Muscle of back (tissue), 11 donors: ENCODE data around the gene RPS16. TPM values are rescaled to one million over a fixed set of nuclear protein-coding genes. Genes with fewer than 3 reads are reported as not detected.

Experiments used
- DNase-seq, 3 donors: peaks; one replicate each; pipeline versions ENCODE4 v3.0.0 to v3.0.0-alpha.2; 2013
- polyA plus RNA-seq, 10 donors: library from polyadenylated mRNA; unstranded; fragments of 120-200 nt; gene quantifications; one replicate each; pipeline ENCODE4 v1.2.1, GENCODE V29; 2013; ENCODE audit not compliant: insufficient read length in 10 of 10

Gene RPS16
- polyA plus RNA-seq, 10 donors: 1,738 to 2,174 (median 1,918) TPM

DNA sequence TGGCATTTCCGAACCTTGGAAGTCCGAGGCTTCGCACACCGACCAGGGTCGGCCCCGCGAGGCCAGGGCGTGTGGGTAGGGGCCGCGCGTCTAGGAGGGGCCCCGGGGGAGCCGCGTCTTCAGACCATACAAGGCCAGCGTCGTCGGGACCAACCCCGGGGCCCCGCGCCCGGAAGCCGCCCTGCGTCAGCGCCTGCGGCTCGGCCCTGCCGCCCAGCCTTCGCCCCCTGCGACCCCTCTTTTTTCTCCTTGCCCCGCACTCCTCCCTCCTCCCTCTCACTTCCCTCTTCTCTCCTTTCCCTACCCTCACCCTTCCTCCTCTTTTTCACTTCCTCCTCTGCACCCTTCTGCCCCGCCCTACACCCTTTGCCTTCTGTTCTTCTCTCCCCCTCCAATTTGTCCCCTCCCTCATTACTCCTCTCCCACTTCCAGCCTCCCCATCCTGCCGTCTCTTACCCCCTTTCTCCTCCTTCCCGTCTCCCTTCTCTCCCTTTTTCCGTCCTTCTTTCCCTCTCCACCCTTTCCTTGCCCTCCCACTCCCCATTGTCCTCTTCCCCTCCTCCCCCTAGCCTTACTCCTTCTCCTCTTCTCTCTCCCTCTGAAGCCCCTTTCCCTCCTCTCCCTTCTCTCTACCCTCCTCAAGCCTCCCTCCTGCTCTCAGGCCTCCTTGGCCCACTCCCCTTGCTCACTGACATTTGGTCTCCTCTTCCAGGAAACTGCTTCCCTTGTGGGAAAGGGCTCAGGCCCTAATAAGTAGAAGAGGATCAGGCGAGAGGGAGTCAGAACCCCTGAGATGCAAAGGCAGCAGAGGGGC, 25.5 kb downstream of the RPS16 start:
- peak in 2 of 3 donors; percentile 73 to 81 for DNase-seq

- peak in 2 of 3 donors; percentile 87 to 91 for DNase-seq
Observed at GRCh38 chr19:39409208-39410016, 26.3 kb downstream of the RPS16 start.

DNA sequence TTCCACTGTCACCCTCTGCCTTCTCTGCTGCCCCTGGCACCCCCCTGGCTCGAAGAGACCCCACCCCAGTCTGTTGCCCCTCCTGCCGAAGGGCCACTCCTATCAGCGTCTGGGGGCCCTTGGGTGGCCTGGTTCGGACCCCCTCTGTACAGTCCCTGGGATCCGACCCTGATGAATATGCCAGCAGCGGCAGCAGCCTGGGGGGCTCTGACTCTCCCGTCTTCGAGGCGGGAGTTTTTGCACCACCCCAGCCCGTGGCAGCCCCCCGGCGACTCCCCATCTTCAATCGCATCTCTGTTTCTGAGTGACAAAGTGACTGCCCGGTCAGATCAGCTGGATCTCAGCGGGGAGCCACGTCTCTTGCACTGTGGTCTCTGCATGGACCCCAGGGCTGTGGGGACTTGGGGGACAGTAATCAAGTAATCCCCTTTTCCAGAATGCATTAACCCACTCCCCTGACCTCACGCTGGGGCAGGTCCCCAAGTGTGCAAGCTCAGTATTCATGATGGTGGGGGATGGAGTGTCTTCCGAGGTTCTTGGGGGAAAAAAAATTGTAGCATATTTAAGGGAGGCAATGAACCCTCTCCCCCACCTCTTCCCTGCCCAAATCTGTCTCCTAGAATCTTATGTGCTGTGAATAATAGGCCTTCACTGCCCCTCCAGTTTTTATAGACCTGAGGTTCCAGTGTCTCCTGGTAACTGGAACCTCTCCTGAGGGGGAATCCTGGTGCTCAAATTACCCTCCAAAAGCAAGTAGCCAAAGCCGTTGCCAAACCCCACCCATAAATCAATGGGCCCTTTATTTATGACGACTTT, 27.1 kb downstream of the RPS16 start:
- peak in 1 of 3 donors; percentile 62 for DNase-seq

DNA sequence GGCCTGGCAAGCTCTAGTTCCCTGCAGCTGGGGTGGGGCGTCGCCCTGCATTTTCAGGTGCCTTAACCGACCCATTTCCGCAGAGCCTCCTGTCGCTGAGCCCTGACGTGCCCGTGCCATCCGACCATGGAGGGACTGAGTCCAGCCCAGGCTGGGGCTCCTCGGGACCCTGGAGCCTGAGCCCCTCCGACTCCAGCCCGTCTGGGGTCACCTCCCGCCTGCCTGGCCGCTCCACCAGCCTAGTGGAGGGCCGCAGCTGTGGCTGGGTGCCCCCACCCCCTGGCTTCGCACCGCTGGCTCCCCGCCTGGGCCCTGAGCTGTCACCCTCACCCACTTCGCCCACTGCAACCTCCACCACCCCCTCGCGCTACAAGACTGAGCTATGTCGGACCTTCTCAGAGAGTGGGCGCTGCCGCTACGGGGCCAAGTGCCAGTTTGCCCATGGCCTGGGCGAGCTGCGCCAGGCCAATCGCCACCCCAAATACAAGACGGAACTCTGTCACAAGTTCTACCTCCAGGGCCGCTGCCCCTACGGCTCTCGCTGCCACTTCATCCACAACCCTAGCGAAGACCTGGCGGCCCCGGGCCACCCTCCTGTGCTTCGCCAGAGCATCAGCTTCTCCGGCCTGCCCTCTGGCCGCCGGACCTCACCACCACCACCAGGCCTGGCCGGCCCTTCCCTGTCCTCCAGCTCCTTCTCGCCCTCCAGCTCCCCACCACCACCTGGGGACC, 27.9 kb downstream of the RPS16 start:
- DNase-seq: no peak

DNA sequence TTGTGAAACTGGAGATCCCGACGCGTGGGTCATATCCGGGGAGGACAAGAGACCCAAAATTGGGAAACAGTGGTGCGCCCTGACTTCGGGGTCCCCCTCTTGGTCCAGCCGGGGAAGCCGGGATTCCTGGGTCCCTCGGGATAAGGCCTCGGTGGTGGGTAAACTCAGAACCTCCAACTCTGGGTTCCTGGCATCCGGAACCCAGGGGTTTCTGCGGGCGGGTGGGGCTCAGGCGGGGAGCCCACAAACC, 28.4 kb downstream of the RPS16 start:
- no peak for DNase-seq

- peak in 2 of 3 donors; percentile 89 to 91 for DNase-seq
Observed at GRCh38 chr19:39406656-39407409, 28.9 kb downstream of the RPS16 start, which contains the start of gene ZFP36. Gene ZFP36, plus strand, starts transcription at chr19:39406847. Its CDS starts 58 bp downstream, at chr19:39406905.

GRCh38 chr19:39405958-39406655, 29.6 kb downstream of the RPS16 start:
- no peak for DNase-seq

- DNase-seq: peak in 1 of 3 donors; percentile 50
Observed at GRCh38 chr19:39405261-39405957, 30.3 kb downstream of the RPS16 start.

GRCh38 chr19:39403331-39404312, 32.1 kb downstream of the RPS16 start:
- peak; percentile 97 to 99 (median 99) for DNase-seq

DNA sequence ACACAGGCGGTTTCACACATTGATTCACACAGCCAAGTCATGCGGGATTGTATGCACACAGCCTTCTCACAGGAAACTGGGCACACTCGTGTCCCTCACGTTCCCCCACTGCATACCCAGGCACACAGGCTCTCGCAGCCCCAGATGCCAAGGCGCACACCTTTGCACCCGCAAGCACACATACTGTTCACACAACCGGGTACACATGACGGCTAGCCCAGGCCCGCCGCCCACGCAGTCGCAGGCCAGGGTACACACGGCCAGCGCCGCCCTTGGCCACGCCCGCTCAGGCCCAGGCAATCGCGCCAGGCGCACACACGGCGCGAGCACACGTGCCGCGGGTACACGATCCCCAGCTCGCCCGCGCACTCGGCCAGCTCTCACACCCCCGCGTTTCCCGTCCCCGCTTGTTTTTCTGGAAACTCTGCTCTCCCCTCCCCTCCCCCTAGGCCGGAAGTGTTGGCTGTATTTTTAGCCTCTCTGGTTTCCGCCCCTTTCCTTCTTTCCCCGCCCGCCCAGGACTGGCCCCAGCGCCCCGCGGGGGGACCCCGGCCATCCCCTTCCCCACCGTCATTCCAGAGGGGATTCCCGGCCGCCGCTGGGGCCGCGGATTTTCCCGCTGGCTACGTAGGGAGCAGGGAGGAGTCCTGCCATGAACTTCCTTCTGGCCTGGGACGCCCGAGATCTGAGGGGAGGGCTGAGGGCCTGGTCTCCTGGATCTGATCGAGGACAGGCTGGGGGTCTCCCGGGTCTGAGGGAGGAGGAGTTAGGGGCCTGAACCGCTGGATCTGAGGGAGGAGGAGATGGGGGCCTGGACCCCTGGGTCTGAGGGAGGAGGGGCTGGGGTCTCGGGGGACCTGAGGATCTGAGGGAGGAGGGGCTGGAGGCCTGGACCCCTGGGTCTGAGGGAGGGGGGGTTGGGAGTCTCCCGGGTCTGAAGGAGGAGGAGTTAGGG, 33.1 kb downstream of the RPS16 start:
- DNase-seq: peak; percentile 92 to 96 (median 93)

GRCh38 chr19:39401549-39402345, 34.0 kb downstream of the RPS16 start:
- peak in 1 of 3 donors; percentile 57 for DNase-seq

DNA sequence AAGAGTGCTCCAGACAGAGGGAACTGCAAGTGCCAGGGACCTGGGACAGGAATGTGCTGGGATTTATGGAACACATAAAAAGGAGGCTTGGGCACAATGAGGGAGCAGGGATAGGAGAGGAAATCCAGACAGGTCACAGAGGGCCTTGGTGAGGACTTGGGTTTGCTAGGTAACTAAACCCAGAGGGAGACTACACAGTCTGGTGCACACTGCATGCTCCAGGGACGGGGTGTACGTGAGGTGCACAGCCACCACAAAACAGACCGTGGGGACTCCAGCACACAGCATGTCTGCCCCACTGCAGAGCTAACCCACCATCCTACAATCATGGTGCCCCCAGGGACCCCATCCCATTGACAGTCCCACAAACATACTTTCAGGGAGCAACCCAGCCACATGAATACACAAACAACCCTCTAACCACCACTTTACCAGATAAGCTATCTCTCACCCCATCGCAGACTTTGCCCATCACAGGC, 34.6 kb downstream of the RPS16 start:
- DNase-seq: no peak

GRCh38 chr19:39400061-39400460, 35.7 kb downstream of the RPS16 start:
- no peak for DNase-seq

- no peak for DNase-seq
Observed at GRCh38 chr19:39399668-39400050, 36.1 kb downstream of the RPS16 start.

DNA sequence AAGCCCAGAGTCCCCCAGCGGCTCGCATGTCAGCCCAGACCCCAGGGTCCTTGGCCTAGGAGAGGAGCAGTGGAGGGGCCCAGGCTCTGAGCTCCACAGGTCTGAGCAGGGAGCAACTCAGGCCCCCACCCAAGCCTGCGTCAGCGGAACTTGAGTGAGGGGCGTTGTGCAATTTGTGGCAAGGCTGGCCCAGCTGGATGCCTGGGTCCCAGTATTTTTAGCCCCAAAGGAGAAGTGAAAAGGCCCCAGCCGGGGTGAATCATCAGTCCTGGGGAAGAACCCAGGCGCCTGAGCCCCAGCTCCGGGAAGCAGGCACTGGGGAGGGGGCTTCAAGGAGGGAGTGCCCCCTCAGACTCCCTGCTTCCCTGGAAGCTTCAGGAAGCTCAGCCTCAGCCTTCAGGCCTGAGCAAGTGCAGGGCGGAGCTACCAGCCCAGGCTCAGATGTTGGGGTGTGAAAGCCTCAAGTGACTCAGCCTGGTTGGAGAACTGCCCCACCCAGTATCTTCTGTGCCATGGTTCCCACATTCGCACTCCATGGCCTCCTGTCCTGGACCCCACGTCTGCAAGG, 37.4 kb downstream of the RPS16 start:
- DNase-seq: peak in 1 of 3 donors; percentile 56
